Measurements from ENCODE around the gene TIMP4. TPM values are rescaled to one million over a fixed set of nuclear protein-coding genes. Genes with fewer than 3 reads are reported as not detected.

The TIMP4 gene
- total RNA-seq, 1 donor from 2014 or later: 0.33 TPM

DNA sequence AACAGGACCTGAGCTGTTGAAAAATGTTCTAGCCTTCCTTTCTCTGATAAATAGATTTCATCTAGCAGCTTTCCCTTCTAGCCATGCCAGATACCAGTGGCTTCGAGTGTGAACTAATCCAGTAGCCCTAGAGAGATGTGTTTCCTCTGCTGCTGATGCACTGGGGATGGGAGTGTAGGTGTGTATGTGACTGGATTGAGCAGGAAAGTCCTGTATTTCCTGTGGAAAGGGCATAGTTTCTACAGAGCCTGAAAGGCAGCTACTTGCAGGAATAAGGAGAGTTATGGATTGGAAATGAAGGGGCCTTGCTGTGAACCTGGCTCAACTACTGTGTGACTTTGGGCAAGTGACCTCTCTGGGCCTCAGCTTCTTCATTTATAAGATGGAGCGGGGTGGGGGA is 8.6 kb downstream of the TIMP4 start:
- Mint-ChIP-seq H3K36me3 (ENCODE audit: low read depth) (no peaks in the 10 kb centered on the region), H3K9me3 (no peaks in the 10 kb centered on the region), H3K4me3 (no peak overlapping the region), H3K4me1 (peaks cover 5% of the 10 kb centered on the region), H3K27me3 (peaks cover 8% of the 10 kb centered on the region), H3K27ac (no peak overlapping the region)
- DNase-seq: no peak
- intact Hi-C loops (cut with micrococcal nuclease): no loop called here

DNA sequence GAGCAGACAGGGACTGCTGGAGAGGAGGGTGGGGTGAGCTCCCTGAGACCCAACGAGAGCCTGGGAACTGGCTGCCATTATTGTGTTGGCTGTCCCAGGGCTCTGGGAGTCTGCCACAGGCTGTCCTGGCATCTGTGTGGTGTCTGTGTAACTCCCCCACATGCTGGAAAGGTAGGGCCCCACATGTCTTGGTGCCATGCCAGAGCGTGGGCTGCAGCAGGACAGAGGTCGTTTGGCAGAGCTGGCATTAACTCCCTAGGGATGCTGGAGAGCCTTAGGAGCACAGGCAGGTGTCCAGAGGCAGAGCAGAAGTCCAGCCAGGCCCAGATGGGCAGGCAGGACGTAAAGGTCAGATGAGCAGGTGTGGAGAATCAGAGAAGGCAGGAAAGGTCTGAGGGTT is 9.7 kb downstream of the TIMP4 start:
- H3K4me1 Mint-ChIP-seq: no peaks in the 10 kb centered on the region
- no peak overlapping the region for H3K4me3 Mint-ChIP-seq
- DNase-seq: no peak
- no peaks in the 10 kb centered on the region for H3K9me3 Mint-ChIP-seq
- intact Hi-C loops (cut with micrococcal nuclease): no loop called here
- peaks cover 8% of the 10 kb centered on the region for H3K27me3 Mint-ChIP-seq
- no peak overlapping the region for H3K27ac Mint-ChIP-seq
- no peaks in the 10 kb centered on the region for H3K36me3 Mint-ChIP-seq (ENCODE audit: low read depth)

DNA sequence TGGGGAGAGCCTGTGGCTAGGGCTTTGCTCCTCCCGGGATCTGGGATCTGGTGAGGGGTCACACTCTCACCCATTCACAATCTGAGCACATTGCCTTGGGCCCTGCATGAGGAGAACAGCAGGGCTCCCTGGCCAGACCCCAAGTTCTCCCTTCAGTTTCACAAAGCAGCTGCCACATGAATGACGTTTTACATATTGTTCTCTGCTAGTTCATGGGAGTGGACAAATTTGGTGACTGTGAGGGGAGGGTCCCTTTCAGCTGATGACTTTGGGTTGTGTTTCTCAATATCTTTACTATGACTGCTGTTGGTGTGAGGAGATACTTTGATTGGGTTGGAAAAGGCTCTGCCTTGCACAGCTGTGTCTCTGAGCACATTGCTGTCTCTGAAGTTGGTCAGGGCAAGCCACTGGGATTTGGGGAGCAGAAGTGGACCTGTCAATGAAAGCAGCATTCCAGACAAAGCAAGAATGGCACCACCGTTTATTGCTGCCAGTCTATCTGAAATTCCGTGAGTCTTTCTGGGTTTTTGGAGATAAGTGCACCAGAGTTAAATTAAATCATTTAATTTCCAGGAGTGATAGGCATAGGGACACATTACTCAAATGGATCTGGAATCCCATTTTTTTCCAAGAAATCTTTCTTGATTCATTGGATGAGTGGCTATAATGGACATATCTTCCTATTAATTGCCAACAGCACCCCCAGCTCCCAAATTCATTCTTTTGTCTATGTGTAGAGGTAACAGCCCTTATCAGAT is 10.3 kb downstream of the TIMP4 start:
- H3K4me1 Mint-ChIP-seq: no peaks in the 10 kb centered on the region
- intact Hi-C loops (cut with micrococcal nuclease): no loop called here
- no peak for DNase-seq
- peaks cover 8% of the 10 kb centered on the region for H3K27me3 Mint-ChIP-seq
- H3K4me3 Mint-ChIP-seq: no peak overlapping the region
- H3K36me3 Mint-ChIP-seq (ENCODE audit: low read depth): no peaks in the 10 kb centered on the region
- no peaks in the 10 kb centered on the region for H3K9me3 Mint-ChIP-seq
- no peak overlapping the region for H3K27ac Mint-ChIP-seq

DNA sequence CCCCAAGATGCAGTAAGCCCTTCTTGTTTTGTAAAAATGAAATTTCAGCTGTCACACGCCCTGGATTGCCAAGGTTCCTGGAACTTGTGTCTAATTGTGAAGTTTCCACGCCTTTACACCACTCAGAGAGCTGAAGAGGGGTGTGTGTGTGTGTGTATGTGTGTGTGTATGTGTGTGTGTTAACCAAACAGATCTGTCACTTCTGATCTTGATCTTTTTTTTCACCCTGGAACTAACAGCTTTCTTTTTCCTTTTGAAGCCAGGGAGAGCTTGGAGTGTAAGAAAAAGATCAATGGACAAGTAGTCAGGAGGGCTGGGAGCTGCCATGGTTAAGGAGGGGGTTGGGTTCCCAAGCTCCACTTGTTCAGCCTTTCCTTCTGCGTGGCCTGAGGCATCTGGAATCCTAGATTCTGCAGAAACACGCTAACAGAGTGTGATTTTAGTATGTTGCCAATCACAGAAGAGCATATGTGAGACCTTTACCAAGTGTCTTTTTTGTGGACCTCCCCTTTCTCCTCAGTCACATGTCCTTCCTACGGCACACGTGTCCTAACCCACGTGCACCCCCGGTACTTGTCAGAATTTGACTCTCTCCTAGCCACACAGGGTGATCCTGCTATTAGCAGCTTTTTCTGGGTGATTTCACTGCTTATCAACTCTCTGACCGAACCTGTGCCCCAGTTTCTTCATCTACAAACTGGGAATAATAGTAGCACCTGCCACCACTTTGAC is 11.5 kb downstream of the TIMP4 start:
- H3K27ac Mint-ChIP-seq: no peak overlapping the region
- peaks cover 8% of the 10 kb centered on the region for H3K27me3 Mint-ChIP-seq
- no peak overlapping the region for H3K4me3 Mint-ChIP-seq
- H3K4me1 Mint-ChIP-seq: no peaks in the 10 kb centered on the region
- no peaks in the 10 kb centered on the region for H3K9me3 Mint-ChIP-seq
- intact Hi-C loops (cut with micrococcal nuclease): no loop called here
- DNase-seq: no peak
- H3K36me3 Mint-ChIP-seq (ENCODE audit: low read depth): no peaks in the 10 kb centered on the region

DNA sequence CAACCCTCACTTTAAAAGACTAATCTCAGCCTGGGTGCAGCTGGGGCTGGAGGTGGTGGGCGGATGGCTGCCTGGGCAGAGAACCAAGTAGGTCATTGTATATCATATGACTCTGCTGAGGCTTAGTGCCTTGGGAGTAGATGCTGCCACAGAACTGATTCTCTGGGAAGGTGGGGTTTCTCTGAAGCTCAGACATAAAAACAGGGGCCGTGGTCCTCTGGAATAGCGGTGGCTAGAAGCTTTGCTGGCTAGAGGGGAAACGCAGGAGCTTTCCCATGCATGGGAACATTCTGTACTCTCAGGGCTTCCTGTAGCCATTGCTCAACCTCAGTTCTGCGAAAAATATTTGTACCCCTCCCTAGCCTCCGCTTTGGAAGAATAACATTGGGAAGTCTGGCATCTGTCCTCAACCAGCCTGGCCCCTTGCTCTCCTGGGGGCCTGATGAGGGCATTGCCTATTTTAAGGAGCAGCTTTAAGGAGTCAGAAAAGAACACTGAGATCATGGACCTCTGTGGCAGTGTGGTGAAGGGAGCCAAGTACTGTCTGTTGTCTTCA is 14.7 kb downstream of the TIMP4 start:
- intact Hi-C loops (cut with micrococcal nuclease): no loop called here
- DNase-seq: no peak
- H3K36me3 Mint-ChIP-seq (ENCODE audit: low read depth): no peaks in the 10 kb centered on the region
- H3K27me3 Mint-ChIP-seq: peaks cover 13% of the 10 kb centered on the region
- no peak overlapping the region for H3K4me3 Mint-ChIP-seq
- no peaks in the 10 kb centered on the region for H3K4me1 Mint-ChIP-seq
- no peak overlapping the region for H3K27ac Mint-ChIP-seq
- no peaks in the 10 kb centered on the region for H3K9me3 Mint-ChIP-seq

DNA sequence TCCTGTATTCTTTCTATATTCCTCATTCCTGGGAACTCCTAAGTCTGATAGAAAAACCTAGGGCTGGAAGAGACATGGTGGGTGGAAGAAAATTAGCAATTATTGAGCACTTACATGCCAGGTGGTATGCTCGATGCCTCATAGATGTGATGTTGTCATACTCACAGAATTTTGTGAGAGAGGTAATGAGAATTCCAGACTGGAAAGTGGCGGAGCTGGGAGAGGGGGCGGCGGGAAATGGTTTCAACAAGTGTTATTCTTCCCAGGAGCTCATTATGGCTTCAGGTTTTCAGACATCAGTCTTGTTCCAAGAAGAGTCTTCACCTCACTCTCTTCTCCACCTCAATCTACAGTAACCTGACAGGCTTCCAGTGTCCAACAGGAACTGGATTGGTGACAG is 16.2 kb downstream of the TIMP4 start:
- H3K4me1 Mint-ChIP-seq: peaks cover 2% of the 10 kb centered on the region
- no peaks in the 10 kb centered on the region for H3K36me3 Mint-ChIP-seq (ENCODE audit: low read depth)
- no peak overlapping the region for H3K27ac Mint-ChIP-seq
- no peaks in the 10 kb centered on the region for H3K9me3 Mint-ChIP-seq
- intact Hi-C loops (cut with micrococcal nuclease): no loop called here
- no peak overlapping the region for H3K4me3 Mint-ChIP-seq
- peaks cover 11% of the 10 kb centered on the region for H3K27me3 Mint-ChIP-seq
- no peak for DNase-seq

DNA sequence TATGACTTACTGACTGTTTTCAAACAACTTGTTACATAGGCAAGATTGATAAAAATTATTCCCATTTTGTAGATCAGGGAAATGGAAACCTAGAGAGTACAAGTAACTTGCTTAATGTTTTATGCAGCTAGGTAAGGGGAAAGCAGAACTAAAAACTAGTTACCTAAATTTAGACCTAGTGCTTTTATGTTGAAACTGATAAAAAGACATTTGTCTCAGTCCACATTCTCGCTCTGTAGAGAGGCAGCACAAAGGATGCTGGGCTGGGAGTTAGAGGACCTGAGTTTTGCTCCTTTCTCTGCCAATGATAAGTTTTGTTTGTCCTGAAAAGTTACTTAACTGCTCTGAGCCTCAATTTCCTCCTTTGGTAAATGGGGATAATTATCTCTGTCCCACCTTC is 17.4 kb downstream of the TIMP4 start:
- Mint-ChIP-seq H3K4me1 (peaks cover 2% of the 10 kb centered on the region), H3K9me3 (no peaks in the 10 kb centered on the region), H3K36me3 (ENCODE audit: low read depth) (no peaks in the 10 kb centered on the region), H3K27me3 (peaks cover 11% of the 10 kb centered on the region), H3K4me3 (no peak overlapping the region), H3K27ac (no peak overlapping the region)
- intact Hi-C loops (cut with micrococcal nuclease): no loop called here
- DNase-seq: no peak

DNA sequence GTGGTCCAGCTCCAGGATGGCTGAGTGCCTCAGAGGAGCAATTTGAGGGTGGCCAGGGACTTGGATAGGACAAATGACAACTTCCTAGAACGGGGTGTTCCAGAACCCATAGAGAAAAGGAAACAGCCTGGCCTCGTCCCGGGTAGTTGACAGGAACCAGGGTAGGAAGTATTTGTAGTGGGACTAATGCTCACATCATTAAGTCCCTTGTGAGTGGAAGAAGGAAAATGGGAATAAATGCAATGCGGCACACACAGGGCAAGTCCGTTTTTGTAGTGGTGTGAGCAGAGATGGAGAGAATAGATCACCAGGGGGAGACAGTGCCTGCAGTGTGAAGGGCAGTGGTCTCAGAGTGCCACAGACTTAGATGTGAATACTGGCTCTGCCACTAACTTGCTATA is 19.6 kb downstream of the TIMP4 start:
- intact Hi-C loops (cut with micrococcal nuclease): loop anchor here (5.0 kb wide), 4 partner anchors 53 to 583 kb away; partner anchors contain the start of gene PPARG
- peaks cover 13% of the 10 kb centered on the region for H3K27me3 Mint-ChIP-seq
- no peak for DNase-seq
- H3K36me3 Mint-ChIP-seq (ENCODE audit: low read depth): no peaks in the 10 kb centered on the region
- no peak overlapping the region for H3K27ac Mint-ChIP-seq
- H3K9me3 Mint-ChIP-seq: no peaks in the 10 kb centered on the region
- H3K4me3 Mint-ChIP-seq: no peak overlapping the region
- peaks cover 4% of the 10 kb centered on the region for H3K4me1 Mint-ChIP-seq

DNA sequence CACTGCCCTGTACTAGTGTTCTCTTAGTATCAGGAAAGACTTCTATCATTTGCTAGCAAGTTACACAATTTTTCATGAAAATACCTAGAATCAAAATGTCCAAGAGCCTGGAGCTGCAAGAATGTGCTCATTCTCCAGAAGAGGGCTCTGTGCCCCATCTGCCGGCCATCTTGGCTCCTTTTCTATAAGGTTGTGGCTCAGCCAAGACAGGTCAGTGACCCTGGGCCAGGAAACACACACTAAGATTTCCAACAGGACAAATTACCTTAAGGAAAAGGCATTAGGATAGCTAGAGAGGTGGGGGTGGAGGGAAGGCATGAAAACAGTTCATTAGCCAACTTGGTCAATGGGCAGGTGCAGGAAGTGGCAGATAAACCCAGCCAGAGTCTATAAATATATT is 20.7 kb downstream of the TIMP4 start:
- DNase-seq: peak; percentile 61
- H3K27me3 Mint-ChIP-seq: peaks cover 17% of the 10 kb centered on the region
- intact Hi-C loops (cut with micrococcal nuclease): loop anchor here (5.0 kb wide), 4 partner anchors 54 to 584 kb away; partner anchors contain the start of gene PPARG
- no peak overlapping the region for H3K27ac Mint-ChIP-seq
- no peak overlapping the region for H3K4me3 Mint-ChIP-seq
- H3K4me1 Mint-ChIP-seq: peaks cover 4% of the 10 kb centered on the region
- H3K9me3 Mint-ChIP-seq: no peaks in the 10 kb centered on the region
- no peaks in the 10 kb centered on the region for H3K36me3 Mint-ChIP-seq (ENCODE audit: low read depth)

DNA sequence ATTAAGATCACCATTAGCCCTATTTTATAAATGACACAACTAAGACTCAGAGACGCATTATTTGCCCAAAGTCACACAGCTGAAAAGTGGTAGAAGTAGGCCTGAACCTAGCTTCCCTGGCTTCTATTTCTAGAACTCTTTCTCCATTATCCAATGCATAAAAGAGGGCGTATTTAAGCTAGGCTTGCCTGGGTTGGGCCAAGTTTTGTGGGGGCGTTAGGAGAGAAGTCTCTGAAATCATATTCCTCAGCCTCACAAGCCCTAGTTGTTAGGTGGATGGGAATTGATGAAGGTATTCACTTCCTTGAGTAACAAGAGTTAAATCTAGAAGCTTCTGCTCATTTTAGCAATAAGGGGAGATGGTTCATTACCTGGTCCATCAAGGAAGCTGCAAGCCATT is 22.3 kb downstream of the TIMP4 start:
- Mint-ChIP-seq H3K9me3 (no peaks in the 10 kb centered on the region), H3K27me3 (peaks cover 20% of the 10 kb centered on the region), H3K4me1 (peaks cover 4% of the 10 kb centered on the region), H3K36me3 (ENCODE audit: low read depth) (no peaks in the 10 kb centered on the region), H3K4me3 (no peak overlapping the region), H3K27ac (no peak overlapping the region)
- DNase-seq: no peak
- intact Hi-C loops (cut with micrococcal nuclease): loop anchor here (5.0 kb wide), 4 partner anchors 56 to 586 kb away; partner anchors contain the start of gene PPARG

DNA sequence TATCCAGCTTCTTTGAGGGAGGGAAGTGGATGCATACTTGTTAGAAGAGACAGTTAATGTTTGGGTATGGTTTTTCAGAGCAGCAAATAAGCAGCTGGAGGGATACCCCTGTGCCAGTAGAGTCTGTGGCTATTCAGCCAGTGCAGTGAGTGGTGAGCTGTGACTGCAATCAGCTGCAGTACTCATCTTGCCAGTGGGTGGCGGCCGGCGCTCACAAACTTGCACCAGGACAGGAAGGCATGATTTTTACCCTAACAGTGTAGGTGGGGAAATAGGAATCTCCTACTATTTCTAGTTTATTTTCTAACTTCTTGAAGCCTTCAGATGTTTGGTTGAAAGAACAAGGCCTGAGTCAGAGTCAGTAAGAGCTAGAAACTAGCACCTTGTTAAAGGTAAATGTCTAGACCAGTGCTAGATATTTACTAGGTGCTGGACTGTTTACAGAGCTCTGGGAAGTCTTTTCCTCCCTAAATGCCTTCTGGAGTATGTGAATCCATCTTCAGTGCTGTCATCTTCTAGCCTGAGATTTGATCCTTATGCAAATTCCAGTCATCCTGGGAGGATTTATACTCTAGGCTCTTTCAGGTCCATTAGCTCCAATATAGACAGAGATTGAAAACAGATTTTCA is 23.6 kb downstream of the TIMP4 start:
- Mint-ChIP-seq H3K4me3 (no peak overlapping the region), H3K9me3 (no peaks in the 10 kb centered on the region), H3K4me1 (peaks cover 4% of the 10 kb centered on the region), H3K27me3 (peaks cover 21% of the 10 kb centered on the region), H3K27ac (no peak overlapping the region), H3K36me3 (ENCODE audit: low read depth) (no peaks in the 10 kb centered on the region)
- intact Hi-C loops (cut with micrococcal nuclease): loop anchor here (1.0 to 5.0 kb wide), 6 partner anchors 40 to 587 kb away; partner anchors contain the start of gene PPARG
- peak; percentile 88 for DNase-seq

DNA sequence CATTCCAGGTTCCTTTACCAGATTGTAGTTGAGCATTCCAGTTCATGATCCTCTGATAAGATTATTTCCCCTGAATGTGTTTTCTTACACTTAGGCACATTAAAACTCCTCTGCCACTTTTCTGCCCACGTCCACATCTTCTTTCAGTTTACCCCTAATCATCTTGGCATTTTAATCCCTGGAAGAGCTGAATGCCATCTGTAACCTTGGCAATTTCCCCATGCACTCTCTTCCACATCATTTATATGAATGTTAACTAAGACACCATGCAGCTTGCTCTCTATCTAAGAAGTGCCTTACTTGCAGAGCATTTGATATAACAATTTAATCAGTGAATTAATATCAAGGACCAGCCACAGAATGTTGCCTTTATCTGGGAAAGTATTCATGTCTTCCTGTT is 25.8 kb downstream of the TIMP4 start:
- intact Hi-C loops (cut with micrococcal nuclease): no loop called here
- no peaks in the 10 kb centered on the region for H3K9me3 Mint-ChIP-seq
- no peak overlapping the region for H3K4me3 Mint-ChIP-seq
- H3K36me3 Mint-ChIP-seq (ENCODE audit: low read depth): no peaks in the 10 kb centered on the region
- H3K27ac Mint-ChIP-seq: no peak overlapping the region
- H3K4me1 Mint-ChIP-seq: peaks cover 2% of the 10 kb centered on the region
- no peak for DNase-seq
- H3K27me3 Mint-ChIP-seq: peaks cover 26% of the 10 kb centered on the region

DNA sequence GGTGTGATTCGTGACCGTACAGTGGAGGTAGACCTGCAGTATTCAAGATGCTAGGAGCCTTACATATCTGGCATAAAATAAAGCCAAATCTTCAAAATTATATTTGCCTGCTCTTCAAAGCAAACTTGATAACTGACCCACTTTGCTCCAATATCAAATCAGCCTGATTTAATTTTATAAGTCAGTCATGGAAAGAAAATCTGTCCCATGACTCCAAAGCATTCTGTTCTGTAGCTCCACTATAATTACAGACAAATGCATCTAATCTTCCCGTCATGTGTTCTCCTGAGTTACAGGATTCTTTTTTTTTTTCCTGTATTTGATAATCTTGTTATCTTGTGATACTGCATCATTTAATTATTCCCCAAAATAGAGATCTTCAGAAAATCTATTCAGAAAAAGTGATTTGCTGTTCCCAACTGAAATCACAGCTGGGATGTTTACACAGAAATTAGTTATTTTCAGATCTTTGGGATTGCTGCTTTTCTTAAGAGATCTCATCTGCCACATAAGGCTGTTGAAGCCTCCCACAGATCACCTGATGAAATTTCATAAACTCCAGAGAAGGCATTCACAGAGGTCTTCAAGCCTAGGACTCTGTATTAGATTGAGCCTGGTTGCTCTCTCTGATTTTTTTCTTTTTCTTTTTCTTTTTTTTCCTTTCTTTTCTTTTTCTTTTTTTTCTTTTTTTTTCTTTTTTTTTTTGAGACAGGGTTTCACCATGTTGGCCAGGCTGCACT is 27.2 kb downstream of the TIMP4 start:
- Mint-ChIP-seq H3K27ac (no peak overlapping the region), H3K36me3 (ENCODE audit: low read depth) (no peaks in the 10 kb centered on the region)

More for the DNA sequence above, 27.2 kb downstream of the TIMP4 start:
- Mint-ChIP-seq H3K4me1 (peaks cover 2% of the 10 kb centered on the region), H3K9me3 (no peaks in the 10 kb centered on the region), H3K27me3 (peaks cover 28% of the 10 kb centered on the region), H3K4me3 (no peak overlapping the region)
- DNase-seq: no peak
- intact Hi-C loops (cut with micrococcal nuclease): no loop called here
